ENCODE measurements around the gene TRAF3IP1.
"Not testable (repeated sequence)": the region's sequence is repeated elsewhere in the genome, so short reads cannot be mapped to it uniquely, and the experiment has no call there.

TRAF3IP1 gene

DNA sequence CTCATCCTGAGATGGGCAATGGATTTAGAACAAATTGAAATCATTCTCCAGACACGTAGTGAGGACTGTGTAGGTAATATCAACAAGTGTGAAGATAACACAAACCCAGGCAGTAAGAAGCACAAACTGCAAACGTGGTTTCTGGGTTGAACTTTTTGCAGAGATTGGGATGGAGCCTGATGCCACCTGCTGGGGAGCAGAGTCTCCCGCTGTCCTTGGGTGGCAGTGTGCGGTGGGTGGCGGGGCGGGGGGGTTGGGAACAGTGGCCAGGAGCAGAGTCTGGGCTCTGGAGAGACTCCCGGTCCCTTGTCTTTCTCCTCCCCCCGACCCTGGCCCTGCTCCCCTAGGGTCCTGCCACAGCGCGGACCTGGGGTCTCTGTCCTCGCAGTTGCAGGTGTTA lies 19.5 kb downstream of the TRAF3IP1 start:
- DNase-seq (ENCODE audit: low read depth): no peak

DNA sequence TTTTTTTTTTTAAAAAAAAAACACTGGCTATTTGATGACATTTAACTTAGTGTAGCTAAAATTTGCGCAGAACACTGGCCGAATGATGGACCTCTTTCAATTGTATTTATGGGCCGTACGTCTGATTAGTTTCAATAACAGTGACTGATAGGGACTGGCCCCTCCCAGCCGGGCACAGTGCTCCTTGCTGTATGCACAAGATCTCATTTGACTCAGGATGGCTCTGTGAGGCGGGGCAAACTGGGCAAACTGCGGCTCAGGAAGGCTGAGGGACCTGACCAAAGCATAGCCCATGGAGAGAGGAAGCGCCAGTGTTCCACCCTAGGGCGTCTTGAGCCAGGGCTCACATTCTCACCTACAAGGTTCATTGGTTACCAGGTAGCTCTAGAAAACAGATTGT lies 21.2 kb downstream of the TRAF3IP1 start:
- no peak for DNase-seq (ENCODE audit: low read depth)

DNA sequence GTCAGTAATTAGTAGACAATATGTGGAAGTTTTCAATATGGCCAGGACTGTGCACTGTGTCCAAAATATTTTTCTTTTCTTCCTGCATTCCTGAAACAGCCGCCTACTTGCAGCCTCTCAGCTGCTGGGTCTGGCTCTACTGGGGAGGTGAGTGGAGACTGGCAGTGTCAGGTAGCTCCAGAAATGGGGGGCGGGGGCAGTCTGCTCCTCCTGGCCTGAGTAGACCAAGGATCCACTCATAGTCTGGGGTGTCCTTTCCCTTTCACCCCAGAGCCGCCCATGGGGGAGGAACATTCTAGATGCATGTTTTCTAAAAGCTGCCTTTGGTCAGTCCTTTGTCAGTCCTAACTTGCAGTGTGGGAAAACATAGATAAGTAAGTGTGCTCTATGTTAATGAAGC lies 23.7 kb downstream of the TRAF3IP1 start:
- DNase-seq (ENCODE audit: low read depth): no peak

DNA sequence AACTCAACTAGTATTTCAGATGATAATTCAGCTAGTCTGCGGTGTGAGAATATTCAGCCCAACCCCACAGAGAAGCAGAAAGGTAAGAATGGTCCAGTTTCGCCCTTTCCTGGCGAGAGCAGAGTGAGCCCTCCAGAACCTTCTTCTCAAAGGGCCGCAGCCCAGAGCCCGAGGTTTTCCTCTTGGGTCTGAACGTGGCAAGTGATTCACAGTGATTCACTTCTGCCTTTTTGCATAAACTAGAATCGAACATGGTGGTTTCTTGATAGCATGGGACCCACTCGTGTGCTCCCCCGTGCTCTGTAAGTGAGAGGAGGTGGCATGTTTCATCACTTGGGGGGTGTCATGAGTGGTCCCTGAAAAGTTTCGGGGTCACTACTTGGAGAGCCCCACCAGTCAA lies 24.2 kb downstream of the TRAF3IP1 start:
- DNase-seq (ENCODE audit: low read depth): peak; percentile 21

DNA sequence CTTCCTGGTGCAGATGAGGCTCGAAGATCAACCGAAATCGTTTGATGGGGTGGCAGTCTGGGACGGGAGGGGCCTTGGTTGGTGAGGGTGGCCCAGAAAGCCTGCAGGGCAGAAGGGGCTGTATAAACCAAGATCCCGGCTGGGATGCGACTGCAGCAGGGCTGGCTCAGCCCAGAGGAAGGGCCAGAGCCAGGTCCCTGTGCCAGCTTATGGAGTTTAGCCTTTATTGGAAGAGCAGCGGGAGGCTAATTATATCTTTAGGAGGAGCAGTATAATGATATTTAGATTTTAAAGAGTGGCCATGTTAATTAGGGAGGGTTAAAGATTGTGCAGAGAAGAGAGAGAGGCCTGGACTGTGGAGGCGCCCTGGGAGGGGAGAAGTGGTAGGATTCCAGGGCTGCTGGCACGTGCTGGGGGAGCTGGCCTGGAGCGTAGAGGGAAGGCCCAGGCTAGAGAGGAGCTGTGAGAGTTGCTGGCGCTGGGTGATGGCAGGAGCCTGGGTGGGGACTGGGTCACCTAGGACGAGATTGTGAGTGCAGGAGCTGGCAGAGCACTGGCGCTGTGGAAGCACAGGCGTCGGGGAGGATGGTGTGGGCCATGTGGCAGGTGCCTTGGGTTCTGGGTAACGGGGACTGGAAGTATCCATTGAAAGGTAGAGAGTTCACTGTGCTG lies 25.1 kb downstream of the TRAF3IP1 start:
- DNase-seq (ENCODE audit: low read depth): no peak

DNA sequence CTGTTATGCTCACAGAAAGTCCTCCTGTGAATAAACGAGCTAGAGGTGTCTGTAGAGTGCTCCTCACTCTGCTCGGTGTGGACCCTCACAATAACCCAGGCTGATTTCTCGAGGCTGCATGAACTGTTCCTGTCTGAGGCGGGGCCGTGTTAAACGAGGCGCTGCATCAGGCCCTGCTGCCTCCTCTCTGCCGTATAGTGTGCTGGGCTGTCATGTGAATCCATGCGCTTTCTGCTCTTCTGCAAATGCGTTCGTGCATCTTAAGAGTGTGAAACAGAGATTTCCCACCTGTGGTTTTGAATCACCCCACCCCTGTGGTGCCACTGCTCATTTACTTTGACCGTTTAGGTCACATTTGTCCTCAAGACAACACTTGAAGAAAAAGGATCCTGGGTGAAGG lies 26.2 kb downstream of the TRAF3IP1 start:
- no peak for DNase-seq (ENCODE audit: low read depth)

DNA sequence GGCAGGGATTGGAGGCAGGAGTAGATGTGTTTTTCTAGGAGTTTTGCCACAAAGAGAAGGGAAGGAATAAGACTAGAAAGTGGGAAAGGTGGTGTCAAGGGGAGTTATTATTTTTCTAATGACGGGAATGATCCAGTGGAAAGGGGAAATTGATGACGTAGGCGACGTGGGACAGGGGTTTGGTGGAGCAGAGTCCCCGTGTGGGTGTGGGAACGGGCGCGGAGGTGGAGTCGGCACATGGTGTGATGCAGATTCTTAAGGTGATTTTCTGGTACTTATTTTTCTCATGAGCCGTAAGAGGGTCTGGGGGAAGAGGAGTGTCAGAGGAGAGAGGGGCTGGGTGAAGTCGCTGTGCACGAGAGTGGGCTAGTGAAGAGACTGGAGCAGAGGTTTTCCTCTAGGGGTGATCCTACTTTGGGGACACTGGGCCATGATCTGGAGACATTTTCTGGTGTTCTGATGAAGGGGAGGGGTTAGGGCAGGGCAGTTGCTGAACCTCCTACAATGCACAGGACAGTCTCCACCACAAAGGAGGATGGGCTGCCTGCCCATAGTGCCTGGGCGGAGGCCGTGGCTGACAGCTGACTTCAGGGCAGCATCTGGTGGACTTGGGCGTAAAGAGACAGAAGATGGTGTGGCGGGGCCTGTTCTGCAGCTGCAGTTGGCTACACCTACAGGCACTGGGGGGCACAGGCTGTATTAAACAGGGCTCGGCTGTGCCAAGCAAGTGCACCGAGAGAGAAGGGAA lies 30.0 kb downstream of the TRAF3IP1 start:
- DNase-seq (ENCODE audit: low read depth): no peak

DNA sequence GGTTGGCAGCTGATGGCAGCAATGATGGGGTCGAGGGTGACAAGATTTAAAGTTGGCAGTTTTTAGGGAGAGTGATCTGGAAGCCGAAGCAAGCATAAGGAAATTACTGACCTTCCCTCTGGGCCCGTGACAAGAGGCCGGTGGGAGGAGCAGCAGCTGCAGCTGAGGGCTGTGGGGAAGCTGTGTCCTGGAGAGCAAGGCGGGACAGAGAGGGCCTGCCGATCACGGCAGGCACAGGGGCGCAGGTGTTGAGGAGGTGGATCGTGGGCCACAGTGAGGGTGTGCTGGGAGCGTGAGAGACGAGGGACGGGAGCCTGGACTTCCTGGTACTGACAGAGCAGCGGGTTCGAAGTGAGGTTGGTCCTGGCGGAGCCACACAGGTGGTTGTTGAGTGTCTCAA lies 31.0 kb downstream of the TRAF3IP1 start:
- no peak for DNase-seq (ENCODE audit: low read depth)

DNA sequence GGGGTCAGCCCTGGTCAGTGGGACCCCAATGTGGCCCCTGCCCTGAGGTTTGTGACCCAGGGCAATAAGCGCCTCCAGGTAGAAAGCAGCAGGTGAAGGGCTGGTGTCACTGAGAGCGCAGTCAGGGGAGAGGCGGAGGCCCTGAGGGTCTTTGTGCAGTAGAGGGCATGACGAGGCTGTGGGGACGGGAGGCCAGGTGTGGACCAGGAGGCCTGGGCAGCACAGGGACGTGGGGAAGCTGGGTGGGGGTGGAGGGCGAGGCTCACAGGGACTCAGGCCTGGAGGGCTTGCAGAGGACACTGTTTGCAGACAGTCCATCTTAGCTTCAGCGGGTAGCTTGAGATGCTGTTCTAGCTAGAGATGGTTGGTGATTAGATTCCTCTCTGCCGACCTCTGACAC lies 32.0 kb downstream of the TRAF3IP1 start:
- no peak for DNase-seq (ENCODE audit: low read depth)

DNA sequence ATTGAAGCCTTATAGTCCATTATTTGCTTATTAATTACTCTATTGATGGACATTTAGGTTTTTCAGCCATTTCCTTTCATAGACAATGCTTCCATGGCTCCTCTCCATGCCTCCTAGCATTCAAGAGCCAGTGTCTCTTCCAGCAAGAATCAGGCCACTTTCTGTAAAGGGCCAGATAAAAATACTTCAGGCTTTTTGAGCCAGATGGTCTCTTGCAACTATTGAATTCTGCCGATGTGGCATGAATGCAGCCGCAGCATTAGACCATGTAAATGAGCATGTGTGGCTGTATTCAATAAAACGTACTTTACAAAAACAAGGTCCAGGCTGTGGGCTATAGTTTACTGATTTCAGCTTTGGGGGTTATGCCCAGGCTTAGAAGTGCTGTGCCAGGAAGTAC lies 38.5 kb downstream of the TRAF3IP1 start:
- no peak for DNase-seq (ENCODE audit: low read depth)

DNA sequence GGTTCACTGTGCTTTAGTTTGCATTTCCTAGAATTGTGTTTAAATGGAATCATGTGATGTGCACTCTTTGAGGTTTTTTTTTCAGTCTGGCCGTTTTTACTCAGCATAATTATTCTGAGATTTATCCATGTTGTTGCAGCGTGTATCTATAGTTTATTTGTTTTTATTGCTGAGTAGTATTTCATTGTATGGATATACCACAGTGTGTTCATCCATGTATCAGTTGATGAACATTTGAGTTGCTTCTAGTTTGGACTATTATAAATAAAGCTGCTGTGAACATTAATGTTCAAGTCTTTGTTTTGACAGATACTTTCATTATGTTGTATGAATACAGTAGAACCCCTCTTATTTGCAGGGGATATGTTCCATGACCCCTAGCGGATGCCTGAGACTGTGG lies 39.1 kb downstream of the TRAF3IP1 start:
- DNase-seq (ENCODE audit: low read depth): no peak

DNA sequence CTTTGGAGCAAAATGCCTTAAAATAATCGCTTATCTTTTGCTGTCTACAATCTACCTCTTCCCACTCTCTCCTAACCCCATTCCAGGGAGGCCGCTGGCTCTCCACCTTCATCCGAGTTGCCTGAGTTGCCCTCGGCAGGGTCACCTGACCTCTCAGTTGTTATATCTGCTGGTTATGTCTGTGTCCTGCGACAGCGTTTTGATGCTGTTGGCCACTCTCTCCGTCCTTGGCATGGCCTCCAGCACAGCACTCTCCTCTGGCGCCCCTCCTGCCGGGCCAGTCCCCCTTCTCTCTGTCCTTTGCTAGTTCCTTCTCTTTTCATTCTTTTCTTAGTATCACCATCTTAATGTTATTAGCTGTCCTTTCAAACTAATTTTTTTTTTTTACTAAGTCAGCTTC lies 41.6 kb downstream of the TRAF3IP1 start:
- DNase-seq (ENCODE audit: low read depth): no peak

DNA sequence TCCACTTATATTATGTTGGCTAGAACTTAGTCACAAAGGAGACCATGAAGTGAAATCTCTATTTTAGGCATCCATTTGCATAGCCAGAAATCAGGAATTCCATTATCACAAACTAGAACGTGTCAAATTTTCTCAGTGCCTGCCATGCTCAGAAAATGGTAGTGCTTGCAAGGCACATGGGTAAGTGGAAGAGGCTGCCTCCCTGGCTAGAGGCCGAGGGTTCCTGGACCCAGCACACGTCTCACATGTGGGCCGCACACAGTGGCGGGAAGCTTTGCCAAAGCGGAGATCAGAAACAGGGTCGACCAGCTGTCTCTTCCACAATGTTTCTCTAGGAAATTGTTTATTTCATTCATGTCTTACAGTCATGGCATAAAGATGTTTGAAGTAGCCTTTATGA lies 42.3 kb downstream of the TRAF3IP1 start:
- no peak for DNase-seq (ENCODE audit: low read depth)

DNA sequence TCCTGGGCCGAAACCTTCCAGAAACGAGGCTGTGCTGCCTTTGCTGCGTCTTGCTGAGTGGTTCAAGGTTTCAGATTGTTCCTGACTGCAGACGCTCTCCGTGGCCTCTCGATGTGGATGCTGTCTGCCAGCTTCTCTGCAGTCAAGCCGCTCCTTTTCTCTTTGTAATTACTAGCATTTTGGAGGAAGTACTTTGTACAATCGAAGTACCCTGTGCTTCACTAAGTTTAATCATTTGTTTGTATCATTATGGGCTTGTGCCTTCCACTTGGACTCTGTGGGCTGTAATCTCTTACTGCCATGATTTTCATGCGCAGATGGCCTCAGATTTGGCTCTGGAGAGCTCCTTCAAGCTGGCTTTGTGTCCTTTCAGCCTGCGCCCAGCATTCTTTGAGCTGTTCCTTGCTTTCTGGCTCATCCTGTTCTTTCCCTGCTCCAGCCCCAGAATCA lies 49.3 kb downstream of the TRAF3IP1 start:
- DNase-seq (ENCODE audit: low read depth): no peak

DNA sequence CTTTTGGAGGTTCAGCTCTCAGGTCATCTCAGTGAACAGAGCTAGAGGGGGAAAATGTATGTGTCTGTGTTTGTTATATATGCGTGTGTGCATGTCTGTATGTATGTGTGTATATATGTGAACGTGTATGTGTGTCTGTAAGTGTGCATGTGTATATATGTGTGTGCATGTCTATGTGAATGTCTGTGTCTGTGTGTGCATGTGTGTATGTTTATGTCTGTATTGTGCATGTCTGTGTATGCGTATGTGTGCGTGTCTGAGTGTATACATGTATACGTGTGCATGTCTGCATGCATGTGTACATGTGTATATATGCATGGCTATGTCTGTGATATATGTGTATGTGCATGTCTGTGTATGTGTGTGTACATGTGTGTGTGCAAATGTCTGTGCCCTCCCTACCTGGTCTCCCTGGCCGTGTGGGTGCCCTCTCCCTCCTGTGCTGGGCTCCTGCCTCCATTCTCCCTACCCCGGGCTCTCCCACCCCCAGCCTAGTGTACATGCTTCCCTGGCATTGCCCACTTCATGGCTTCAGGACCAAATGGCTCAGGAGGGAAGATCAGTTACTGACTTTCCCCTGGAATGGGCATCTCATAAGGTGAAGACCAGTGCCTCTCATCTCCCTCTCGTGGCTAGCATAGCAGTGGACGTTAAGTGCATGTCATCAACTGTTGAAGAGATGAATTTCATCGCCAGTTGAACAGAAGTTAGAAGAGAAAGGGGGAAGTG lies 49.9 kb downstream of the TRAF3IP1 start:
- no peak for DNase-seq (ENCODE audit: low read depth)

DNA sequence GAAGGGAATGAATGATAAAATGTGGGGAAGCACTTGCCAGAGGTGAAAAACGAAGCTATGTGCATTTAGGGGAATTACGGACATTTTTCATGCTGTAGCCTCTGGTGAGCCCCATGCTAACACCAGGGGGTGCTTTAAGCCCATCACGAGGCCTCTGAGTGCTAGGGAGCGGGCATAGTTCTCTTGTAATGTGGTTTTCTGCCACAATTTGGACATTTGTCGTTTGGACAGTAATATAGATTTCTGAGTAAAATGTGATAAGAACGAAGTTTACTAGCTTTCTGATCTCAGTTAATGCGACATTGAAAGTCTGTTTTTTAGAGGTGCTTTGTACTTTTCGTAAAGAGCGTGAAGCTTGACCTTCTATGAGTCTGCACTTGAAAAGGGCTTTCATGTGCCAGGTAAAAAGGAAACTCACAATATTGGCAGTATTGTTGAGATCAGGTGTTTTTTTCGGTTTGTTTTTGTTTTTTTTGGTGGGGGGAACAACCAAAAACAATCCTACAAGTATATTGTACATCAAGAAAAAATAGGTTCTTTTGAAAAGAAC lies 50.6 kb downstream of the TRAF3IP1 start:
- peak; percentile 68 for DNase-seq (ENCODE audit: low read depth)

DNA sequence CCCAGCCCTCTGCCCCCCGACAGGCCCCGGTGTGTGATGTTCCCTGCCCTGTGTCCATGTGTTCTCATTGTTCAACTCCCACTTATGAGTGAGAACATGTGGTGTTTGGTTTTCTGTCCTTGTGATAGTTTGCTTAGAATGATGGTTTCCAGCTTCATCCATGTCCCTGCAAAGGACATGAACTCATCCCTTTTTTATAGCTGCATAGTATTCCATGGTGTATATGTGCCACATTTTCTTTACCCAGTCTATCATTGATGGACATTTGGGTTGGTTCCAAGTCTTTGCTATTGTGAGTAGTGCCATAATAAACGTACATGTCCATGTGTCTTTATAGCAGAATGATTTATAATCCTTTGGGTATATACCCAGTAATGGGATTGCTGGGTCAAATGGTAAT lies 52.0 kb downstream of the TRAF3IP1 start:
- not testable (repeated sequence) for DNase-seq (ENCODE audit: low read depth)

DNA sequence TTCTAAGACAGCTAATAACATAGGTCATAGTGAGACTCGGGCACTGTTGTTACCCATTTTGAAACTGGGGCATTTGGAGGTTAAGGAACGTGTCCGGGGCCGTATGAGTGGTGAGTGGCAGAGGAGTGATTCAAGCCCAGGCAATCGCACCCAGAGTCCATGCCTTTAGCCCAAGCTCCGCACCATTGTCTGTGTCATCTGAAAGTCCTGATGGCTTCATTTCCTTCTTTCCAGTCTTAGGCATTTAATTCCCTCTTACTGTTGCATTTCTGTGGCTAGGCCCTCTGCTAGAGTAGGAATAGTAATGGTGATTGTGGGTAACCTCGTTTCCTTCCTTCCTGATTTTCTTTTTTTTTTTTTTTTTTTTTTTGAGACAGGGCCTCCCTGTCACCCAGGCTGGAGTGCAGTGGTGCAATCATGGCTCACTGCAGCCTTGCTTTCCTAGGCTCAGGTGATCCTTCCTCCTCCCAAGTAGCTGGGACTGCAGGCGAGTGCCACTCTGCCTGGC lies 56.6 kb downstream of the TRAF3IP1 start:
- DNase-seq (ENCODE audit: low read depth): peak; percentile 23

DNA sequence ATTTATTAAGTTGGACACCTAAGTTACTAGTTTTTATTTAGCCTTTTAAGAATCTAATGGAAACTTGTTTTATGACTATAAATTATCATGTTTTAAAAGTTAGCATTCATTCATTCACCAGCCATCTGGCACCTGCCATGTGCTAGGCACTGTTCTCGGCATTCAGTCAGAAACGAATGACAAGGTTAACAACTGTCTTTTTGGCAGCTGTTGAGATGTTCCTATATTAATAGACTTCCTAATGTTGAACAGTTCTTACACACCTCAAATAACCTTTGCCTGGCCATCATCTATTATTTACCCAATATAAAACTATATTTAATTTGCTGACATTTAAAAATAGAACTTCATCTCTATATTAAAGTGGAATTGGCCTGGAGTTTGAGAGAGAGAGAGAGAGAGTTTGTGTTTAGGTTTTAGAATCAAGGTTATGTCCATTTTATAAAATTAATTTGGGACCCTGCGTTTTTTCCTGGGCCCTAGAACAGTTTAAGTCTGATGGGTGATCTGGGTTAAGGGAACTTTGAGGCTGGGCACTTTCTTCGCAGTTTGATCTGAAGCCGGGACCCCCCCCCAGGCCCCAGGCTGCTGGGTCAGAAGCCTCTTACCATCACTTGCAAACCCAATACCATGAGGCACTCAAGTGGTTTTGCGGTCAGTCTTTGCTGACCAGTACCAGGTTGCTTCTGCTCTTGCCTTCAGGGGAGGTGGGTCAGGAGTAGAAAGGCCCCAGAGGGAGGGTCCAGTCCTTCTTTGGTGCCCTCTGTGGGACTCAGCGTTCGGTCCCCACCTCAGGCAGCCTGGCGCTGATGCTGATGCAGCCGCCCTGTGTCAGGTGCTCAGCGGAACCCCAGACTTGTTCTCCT lies 58.1 kb downstream of the TRAF3IP1 start:
- no peak for DNase-seq (ENCODE audit: low read depth)

DNA sequence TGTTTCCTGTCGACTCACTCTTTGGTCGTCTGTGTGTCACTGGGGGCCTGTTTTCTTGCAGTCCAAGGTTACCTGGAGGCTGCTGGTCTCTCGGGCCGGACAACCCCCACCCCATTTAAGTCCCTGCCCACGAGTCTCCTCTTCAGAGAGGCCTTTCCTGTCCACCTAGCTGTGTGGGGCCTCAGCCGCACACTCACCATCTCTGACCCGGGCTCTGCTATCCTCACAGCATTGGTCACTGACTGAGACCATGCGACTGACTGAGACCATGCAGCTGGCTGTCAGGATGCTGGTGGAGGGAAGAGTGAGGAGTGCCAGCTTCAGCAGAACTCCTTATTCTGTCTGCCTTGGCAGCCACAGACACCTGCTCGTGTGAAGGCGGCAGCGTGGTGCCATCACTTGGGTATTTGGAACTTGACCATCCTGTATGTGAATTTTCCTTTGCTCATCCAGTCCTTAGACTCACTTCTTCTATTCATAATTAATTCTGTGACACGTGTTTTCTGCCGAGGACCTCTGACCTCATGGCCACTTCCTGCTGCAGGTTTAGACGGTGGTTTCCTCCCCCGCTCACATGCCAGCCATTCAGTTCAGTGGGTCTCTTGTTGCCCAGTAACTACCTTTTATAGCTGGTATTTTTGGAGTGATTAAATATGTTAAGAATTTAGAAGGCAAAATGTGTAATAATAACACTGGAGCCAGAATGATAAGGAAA lies 58.9 kb downstream of the TRAF3IP1 start:
- peak; percentile 38 for DNase-seq (ENCODE audit: low read depth)

DNA sequence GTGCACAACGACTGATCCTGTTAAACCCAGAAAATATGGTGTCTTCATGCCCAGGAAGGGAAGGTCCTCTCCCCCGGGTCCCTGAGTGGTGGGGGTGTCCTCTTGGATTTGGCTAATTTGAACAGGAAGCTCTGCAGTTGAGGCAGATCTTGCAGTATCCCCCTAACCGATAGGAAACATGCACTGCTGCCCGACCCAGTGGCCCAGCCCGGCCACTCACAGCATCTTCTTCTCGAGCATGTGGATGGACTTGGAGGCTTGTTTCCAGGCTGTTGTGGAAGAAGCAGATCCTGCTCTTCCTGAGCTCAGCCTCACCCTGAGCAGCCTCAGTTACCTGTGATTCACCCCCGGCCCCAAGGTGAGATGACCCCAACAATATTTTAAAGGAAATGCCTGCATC lies 60.0 kb downstream of the TRAF3IP1 start:
- DNase-seq (ENCODE audit: low read depth): no peak
